ENCODE results near the gene ISM1. TPM values are rescaled to one million over a fixed set of nuclear protein-coding genes. Genes with fewer than 3 reads are reported as not detected.

The ISM1 gene
- polyA plus RNA-seq, 3 donors = not detected

DNA sequence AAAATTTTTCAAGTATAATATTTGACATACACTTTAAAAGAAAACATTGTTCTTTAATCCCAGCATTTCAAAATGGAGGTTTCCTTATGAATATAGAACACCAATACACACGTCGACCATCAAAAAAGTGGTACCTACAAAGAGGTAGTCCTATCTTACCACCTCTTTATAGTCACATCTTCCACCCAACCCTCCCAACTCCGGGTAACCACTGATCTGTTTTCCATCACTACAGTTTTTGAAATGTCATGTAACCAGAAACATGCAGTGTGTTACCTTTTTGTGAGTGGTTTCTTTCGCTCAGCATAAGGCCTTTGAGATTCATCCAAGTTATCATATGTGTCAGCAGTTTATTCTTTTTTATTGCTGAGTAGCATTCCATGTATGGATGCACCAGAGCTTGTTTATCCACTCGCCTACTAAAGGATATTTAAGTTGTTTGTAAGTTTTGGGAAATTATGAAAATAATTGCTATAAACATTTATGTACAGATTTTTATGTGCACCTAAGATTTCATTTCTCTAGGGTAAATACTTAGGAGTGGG lies 104.8 kb downstream of the ISM1 start:
- Histone ChIP-seq H3K4me3 (replicated peaks in 1 of 3; ENCODE audit: low read depth in 2 of 3, low read length in 3 of 3) (no peak overlapping the region), H4K20me1 (ENCODE audit: insufficient read depth, low read length) (no peaks in the 10 kb centered on the region), H3K4me1 (ENCODE audit: control insufficient read depth in 1 of 2, insufficient read depth in 2 of 2, low read length in 2 of 2) (no peaks in the 10 kb centered on the region), H3K27me3 (ENCODE audit: control insufficient read depth in 2 of 2, insufficient read depth in 2 of 2, low read length in 2 of 2) (no peaks in the 10 kb centered on the region), H2AFZ (ENCODE audit: insufficient read depth, low read depth, low read length, poor library complexity, severe bottlenecking) (no peak overlapping the region), H3K9me3 (replicated peaks in 1 of 2; ENCODE audit: control insufficient read depth in 1 of 2, insufficient read depth in 1 of 2, low read length in 2 of 2) (no peaks in the 10 kb centered on the region), H3K79me2 (ENCODE audit: insufficient read depth, low read length) (no peaks in the 10 kb centered on the region), H3K36me3 (replicated peaks in 1 of 2; ENCODE audit: control insufficient read depth in 1 of 2, insufficient read depth in 2 of 2, low read length in 2 of 2) (no peaks in the 10 kb centered on the region), H3K27ac (ENCODE audit: low read depth in 1 of 2, low read length in 2 of 2) (no peak overlapping the region), H3K9ac (ENCODE audit: insufficient read depth, low read length, poor library complexity, severe bottlenecking) (no peak overlapping the region), H3K4me2 (replicated peaks; ENCODE audit: extremely low read depth, low read length, poor library complexity, severe bottlenecking) (no peak overlapping the region)
- TF ChIP-seq, protein P1, sequence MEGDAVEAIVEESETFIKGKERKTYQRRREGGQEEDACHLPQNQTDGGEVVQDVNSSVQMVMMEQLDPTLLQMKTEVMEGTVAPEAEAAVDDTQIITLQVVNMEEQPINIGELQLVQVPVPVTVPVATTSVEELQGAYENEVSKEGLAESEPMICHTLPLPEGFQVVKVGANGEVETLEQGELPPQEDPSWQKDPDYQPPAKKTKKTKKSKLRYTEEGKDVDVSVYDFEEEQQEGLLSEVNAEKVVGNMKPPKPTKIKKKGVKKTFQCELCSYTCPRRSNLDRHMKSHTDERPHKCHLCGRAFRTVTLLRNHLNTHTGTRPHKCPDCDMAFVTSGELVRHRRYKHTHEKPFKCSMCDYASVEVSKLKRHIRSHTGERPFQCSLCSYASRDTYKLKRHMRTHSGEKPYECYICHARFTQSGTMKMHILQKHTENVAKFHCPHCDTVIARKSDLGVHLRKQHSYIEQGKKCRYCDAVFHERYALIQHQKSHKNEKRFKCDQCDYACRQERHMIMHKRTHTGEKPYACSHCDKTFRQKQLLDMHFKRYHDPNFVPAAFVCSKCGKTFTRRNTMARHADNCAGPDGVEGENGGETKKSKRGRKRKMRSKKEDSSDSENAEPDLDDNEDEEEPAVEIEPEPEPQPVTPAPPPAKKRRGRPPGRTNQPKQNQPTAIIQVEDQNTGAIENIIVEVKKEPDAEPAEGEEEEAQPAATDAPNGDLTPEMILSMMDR (IDR thresholded peaks at IDR 0.05) = no peak
- Mint-ChIP-seq H3K4me1 (no peaks in the 10 kb centered on the region), H3K27me3 (ENCODE audit: low read depth in 3 of 3) (peaks cover 3 to 8% (median 5%) of the 10 kb centered on the region in 3 donors), H3K27ac (no peak overlapping the region), H3K4me3 (no peak overlapping the region), H3K9me3 (peaks cover 0 to 2% (median 0%) of the 10 kb centered on the region in 7 donors), H3K36me3 (no peaks in the 10 kb centered on the region)
- intact Hi-C loops (cut with micrococcal nuclease) = no loop called here
- WGBS (ENCODE audit: insufficient coverage) = 93% methylated on average over 3 of the region's 5 CpGs
- DNase-seq = no peak

DNA sequence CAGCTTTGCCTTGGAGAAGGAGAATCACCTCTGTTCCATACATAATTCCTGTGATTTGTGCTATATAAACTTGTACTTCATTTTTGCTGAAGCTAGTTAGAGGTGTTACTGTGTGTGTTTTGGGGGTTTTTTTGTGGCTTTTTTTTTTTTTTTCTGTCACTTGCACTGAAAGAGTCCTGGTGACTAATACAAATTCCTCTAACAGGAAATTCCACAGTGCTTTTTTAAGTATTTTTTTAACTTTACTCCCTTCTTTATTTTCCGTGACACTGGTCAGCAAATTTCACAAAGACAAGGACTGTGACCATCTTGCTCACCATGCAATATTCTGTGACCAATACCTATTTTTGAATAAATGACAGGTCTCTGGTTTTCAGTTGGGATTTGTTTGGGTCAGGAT lies 110.5 kb downstream of the ISM1 start:
- Mint-ChIP-seq H3K27me3 (ENCODE audit: low read depth in 3 of 3) (peaks cover 0 to 2% (median 2%) of the 10 kb centered on the region in 3 donors), H3K4me1 (no peaks in the 10 kb centered on the region), H3K36me3 (no peaks in the 10 kb centered on the region), H3K9me3 (peaks cover 0 to 2% (median 0%) of the 10 kb centered on the region in 7 donors), H3K27ac (no peak overlapping the region), H3K4me3 (no peak overlapping the region)
- H3K9ac ChIP-seq (ENCODE audit: insufficient read depth, low read length, poor library complexity, severe bottlenecking) = no peak overlapping the region
- H2AFZ ChIP-seq (ENCODE audit: insufficient read depth, low read depth, low read length, poor library complexity, severe bottlenecking) = no peak overlapping the region
- intact Hi-C loops (cut with micrococcal nuclease) = no loop called here
- H3K79me2 ChIP-seq (ENCODE audit: insufficient read depth, low read length) = no peaks in the 10 kb centered on the region
- WGBS (ENCODE audit: insufficient coverage) = no CpG with 5 or more reads among the region's 1 CpG
- no peaks in the 10 kb centered on the region for H3K9me3 ChIP-seq (replicated peaks in 1 of 2; ENCODE audit: control insufficient read depth in 1 of 2, insufficient read depth in 1 of 2, low read length in 2 of 2)
- H3K4me3 ChIP-seq (replicated peaks in 1 of 3; ENCODE audit: low read depth in 2 of 3, low read length in 3 of 3) = no peak overlapping the region
- H3K27ac ChIP-seq (ENCODE audit: low read depth in 1 of 2, low read length in 2 of 2) = no peak overlapping the region
- TF ChIP-seq, protein P1 (IDR thresholded peaks at IDR 0.05) = no peak
- no peak for DNase-seq
- H4K20me1 ChIP-seq (ENCODE audit: insufficient read depth, low read length) = no peaks in the 10 kb centered on the region
- no peak overlapping the region for H3K4me2 ChIP-seq (replicated peaks; ENCODE audit: extremely low read depth, low read length, poor library complexity, severe bottlenecking)
- H3K27me3 ChIP-seq (ENCODE audit: control insufficient read depth in 2 of 2, insufficient read depth in 2 of 2, low read length in 2 of 2) = no peaks in the 10 kb centered on the region
- no peaks in the 10 kb centered on the region for H3K4me1 ChIP-seq (ENCODE audit: control insufficient read depth in 1 of 2, insufficient read depth in 2 of 2, low read length in 2 of 2)
- H3K36me3 ChIP-seq (replicated peaks in 1 of 2; ENCODE audit: control insufficient read depth in 1 of 2, insufficient read depth in 2 of 2, low read length in 2 of 2) = no peaks in the 10 kb centered on the region
